HG03354 (cell line): ENCODE data around the gene ZNF433.
"Not testable (repeated sequence)": the region's sequence is repeated elsewhere in the genome, so short reads cannot be mapped to it uniquely, and the experiment has no call there.

Experiments used
- ATAC-seq: cut with Tn5 transposase; IDR thresholded peaks from one replicate; pipeline ENCODE4 v1.9.1; 2021; ENCODE audit warnings: mild to moderate bottlenecking; ENCODE audit not compliant: unreplicated experiment, poor library complexity, severe bottlenecking

Gene ZNF433

DNA sequence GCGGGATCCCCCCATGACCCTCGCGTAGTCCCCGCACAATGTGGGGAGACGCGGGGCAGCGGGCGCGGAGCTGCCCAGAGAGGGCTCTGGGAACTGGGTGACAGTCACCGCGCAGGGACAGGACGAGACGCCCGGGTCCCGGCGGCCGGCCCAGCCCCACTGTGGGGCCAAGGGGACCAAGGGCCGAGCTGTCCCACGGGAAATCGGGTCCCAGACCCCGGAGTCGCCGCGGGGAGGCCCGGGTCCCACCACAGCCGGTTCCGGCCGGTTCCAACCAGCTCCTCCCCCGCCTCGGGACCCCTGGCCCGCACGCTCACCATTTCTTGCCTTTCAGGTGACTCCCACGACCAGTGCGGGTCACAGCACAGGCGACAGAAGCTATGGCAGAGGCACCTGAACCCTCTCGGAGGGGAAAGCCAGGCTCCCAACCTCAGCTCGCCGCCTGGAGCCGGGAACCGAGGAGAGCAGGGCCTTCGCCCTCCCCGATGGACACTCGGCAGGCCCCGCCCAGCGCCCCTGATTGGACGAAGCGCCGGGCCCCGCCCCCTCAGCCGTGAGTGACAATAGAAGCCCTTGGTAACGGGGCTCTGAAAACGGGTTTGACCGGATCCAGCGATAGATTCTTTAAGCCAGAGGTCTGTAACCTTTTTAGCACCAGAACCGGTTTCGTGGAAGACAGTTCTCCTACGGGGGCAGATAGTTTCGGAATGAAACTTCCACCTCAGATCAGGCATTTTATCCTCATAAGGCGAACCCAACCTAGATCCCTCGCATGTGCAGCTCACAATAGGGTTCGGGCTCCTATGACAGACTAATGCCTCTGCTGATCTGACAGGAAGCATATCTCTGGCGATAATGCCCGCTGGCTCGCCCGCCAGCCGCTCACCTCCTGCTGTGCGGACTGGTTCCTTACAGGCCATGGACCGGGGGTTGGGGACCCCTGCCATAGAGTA, at the start of gene ZNF433:
TSS of gene ZNF433 (minus strand) at position 460 of the 953 bp plus-strand sequence. CDS start at position 320, 140 bp downstream.
- peak; percentile 90 for ATAC-seq

- not testable (repeated sequence) for ATAC-seq
Observed at GRCh38 chr19:12083336-12083735, 47.9 kb upstream of the ZNF433 start.

GRCh38 chr19:12077375-12077774, 41.9 kb upstream of the ZNF433 start:
- ATAC-seq, result no peak

DNA sequence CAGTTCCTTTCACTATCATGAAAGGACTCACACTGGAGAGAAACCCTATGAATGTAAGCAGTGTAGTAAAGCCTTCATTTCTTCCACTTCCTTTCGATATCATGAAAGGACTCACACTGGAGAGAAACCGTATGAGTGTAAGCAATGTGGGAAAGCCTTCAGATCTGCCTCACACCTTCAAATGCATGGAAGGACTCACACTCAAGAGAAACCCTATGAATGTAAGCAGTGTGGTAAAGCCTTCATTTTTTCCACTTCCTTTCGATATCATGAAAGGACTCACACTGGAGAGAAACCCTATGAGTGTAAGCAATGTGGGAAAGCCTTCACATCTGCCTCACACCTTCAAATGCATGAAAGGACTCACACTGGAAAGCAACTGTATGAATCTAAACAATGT, 40.9 kb upstream of the ZNF433 start:
- ATAC-seq, result not testable (repeated sequence)

DNA sequence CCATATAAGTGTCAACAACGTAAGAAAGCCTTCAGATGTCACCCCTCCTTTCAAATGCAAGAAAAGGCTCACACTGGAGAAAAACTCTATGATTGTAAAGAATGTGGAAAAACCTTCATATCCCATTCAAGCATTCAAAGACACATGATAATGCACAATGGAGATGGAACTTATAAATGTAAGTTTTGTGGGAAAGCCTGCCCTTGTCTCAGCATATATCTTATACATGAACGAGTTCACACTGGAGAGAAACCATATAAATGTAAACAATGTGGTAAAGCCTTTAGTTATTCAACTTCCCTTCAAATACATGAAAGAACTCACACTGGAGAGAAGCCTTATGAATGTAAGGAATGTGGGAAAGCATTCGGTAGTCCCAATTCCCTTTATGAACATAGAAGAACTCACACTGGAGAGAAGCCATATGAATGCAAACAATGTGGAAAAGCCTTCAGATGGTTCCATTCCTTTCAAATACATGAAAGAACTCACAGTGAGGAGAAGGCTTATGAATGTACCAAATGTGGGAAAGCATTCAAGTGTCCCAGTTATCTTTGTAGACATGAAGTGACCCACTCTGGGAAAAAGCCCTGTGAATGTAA, 40.2 kb upstream of the ZNF433 start:
- ATAC-seq, result no peak

DNA sequence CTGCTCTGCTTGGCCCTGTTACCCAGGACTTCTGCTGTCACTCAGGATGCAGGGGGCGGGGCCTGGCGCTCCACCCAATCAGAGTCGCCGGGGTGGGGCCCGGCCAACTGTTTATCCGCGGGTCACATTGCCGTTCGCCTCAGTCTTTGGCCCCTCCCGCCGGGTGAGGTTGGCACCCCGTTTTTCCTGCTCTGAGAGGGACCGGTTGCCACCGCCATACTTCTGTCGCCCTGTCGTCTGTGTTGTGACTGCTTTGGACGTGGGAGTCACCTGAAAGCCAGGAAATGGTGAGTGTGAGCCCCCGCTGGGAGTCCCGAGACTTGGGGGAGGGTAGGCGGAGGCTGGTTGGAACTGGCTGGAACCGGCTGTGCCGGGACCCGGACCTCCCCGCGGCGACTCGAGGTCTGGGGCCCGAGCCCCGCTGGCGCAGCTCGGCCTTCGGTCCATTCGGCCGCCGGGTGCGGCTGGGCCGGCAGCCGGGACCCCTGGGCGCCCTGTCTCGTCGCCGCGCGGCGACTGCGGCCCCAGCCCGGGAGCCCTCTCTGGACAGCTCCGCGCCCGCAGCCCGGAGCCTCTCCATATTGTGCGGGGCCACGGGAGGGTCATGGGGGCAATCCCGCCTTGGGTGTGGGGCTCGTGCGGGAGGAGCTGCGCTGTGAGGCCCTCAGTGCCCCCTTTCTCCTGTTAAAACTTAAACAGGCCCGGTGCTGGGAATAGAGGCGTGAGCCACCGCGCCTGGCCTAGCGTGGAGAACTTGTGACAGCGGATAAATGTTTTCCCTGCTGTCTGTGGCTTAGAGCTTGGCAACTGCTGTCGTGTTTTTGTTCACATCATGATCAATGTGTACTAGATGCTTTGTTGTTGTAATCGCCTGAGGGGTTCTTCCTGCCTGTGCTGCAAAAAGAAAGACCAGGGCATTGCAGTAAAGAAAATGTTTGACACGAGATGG, 29.4 kb upstream of the ZNF433 start, which contains the start of gene ZNF844:
TSS of gene ZNF844 (plus strand) at position 142 of the 949 bp plus-strand sequence. CDS start at position 285, 143 bp downstream.
- ATAC-seq, result peak; percentile 89

DNA sequence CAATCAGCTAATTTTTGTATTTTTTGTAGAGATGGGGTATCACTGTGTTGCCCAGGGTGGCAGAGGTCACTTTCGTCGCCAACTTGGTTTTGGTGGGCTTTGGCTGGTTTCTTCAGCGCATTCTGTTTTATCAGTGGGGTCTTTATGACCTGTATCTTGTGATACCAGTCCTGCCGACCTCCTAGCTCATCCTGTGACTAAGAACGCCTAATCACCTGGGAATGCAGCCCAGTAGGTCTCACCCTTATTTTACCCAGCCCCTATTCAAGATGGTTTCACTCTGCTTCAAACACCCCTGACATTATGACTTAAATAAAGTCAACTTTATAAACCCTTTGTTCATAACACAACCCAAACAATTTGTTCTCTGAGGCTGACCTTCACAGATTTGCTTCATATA, 20.3 kb upstream of the ZNF433 start:
- ATAC-seq, result no peak

DNA sequence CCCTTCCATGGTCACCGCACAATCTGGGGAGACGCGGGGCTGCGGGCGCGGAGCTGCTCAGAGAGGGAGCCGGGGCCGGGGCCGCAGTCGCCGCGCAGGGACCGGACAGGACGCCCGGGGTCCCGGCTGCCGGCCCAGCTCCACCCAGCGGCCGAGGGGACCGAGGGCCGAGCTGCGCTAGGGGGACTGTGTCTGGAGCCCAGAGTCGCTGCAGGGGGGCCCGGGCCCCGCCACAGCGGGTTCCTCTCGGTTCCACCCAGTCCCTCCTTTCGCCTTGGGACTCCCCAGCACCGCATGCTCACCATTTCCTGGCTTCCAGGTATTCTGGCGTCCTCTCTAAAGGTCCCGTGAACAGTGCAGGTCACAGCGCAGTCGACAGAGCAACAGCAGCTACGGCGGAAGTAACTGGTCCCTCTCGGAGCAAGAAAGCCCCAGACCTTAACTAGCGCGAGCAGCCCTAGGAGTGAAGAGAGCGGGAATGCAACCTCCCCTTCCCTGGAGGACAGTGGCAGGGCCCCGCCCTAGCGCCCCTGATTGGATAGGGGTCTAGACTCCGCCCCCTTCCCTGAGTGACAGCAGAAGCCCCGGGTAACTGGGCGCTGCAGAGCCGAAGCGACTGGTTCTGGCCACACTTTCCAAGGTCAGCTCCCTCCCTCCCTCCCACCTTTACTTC, 17.2 kb upstream of the ZNF433 start, which contains the start of gene ZNF878:
TSS of gene ZNF878 (minus strand) at position 465 of the 673 bp plus-strand sequence. CDS start at position 305, 160 bp downstream.
- ATAC-seq, result peak; percentile 92

GRCh38 chr19:12052091-12052496, 16.6 kb upstream of the ZNF433 start:
- ATAC-seq, result peak; percentile 8

DNA sequence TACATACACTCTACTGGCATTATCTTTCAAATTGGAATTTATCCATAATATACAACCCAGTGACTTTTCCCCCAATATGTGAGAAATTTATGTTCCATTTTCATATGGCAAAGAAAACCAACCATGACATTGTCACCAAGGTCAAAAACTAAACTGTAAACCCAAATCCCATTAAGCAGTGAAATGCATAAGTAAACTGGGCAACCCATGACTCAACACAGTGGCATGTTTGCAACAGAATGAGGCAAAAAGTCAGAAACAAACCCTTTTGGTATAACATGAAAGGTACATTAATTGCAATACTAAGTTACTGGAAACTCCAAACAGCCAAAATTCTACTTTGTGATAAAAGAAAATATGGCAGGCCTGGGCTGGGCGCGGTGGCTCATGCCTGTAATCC, 12.4 kb upstream of the ZNF433 start:
- ATAC-seq, result no peak

DNA sequence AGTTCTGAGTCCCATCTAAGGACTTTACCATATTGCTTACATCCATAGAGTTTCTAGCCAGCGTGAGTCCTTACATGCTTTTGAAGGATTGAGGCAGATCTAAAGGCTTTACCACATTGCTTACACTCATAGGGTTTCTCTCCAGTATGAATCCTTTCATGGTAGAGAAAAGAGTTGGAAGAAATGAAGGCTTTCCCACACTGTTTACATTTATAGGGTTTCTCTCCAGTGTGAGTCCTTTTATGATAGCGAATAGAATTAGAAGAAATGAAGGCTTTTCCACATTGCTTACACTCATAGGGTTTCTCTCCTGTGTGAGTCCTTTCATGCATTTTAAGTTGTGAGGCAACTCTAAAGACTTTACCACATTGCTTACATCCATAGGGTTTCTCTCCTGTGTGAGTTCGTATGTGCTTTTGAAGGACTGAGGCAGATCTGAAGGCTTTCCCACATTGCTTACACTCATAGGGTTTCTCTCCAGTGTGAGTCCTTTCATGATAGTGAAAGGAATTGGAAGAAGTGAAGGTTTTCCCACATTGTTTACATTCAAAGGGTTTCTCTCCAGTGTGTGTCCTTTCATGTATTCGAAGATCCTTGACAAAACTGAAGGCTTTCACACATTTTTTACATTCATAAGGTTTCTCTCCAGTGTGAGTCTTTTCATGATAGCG, 8.4 kb upstream of the ZNF433 start:
- no peak for ATAC-seq

DNA sequence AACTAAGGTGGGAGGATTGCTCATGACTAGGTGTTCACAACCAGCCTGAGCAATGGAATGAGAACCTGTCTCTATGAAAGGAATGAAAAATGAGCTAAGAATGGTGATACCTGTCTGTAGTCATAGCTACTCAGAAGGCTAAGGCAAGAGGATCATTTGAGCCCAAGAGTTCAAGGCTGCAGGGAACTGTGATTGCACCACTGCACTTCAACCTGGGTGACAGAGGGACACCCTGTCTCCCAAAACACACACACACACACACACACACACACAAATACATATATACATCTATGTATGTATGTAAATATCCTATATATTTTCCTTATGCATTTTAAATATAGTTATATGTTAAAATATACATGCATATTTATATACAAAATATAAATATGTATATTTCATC, 7.4 kb upstream of the ZNF433 start:
- no peak for ATAC-seq

DNA sequence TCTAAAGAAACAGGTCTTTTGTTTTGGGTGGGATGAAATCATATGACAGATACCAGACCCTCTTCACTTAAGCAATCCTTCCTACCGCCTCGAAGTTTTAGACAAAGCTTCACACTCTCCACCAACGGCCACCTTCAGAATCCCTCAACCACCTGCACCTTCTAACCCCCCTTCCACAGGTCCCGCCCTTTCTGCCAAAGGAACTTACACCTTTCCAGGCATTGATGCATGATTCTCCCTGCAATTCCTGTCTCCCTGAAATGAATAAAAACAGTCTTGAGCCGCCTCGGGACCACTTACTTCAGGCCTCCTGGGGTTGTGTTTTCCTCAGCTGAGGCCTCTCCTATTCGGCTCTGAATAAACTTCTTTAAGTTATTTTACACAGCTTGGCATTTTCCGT, 859 bp downstream of the ZNF433 start:
- no peak for ATAC-seq

DNA sequence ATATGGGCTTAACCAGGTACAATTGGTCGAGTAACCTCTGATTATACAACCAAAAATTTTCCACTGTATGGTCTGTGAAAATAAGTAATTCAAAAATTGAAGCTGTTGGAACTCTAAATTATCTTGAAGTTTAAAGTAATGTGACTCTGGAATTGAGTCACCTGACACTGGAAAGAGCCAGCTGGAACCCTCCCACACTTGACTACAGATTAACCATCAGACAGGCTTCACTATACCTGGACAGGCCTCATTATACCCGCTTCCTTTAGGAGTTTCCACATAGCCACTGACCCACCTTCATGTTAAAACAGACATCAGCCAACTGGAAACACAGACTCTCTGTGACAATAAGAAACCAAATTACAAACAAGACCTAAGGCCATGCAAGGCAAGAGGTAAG, 1.3 kb downstream of the ZNF433 start:
- no peak for ATAC-seq

DNA sequence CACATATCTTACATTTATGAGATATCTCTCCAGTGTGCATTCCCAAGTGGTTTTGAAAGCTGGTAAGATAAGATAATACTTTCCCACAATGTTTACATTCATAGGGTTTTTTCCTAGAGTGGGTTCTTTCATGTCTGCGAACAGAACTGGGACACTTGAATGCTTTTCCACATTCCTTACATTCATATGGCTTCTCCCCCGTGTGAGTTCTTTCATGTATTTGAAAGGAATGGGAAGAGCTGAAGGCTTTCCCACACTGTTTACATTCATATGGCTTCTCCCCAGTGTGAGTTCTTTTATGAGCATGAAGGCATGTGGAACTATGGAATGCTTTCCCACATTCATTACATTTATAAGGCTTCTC, 19.7 kb downstream of the ZNF433 start:
- ATAC-seq, result no peak

DNA sequence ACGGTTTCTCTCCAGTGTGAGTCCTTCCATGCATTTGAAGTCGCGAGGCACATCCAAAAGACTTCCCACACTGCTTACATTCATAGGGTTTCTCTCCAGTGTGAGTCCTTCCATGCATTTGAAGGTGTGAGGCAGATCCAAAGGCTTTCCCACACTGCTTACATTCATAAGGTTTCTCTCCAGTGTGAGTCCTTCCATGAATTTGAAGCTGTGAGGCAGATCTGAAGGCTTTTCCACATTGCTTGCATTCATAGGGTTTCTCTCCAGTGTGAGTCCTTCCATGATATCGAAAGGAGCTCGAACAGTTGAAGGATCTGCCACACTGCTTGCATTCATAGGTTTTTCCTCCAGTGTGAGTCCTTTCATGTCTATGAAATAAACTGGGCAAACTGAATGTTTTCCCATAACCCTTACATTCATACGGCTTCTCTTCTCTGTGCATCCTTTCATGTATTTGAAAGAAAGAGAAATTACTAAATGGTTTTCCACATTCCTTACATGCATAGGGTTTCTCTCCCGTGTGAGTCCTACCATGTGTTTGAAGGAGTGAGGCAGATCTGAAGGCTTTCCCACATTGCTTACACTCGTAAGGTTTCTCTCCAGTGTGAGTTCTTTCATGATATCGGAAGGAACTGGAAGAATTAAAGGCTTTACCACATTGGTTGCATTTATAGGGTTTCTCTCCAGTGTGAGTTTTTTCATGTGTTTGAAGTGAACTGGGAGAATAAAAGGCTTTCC, 20.3 kb downstream of the ZNF433 start:
- ATAC-seq, result no peak

GRCh38 chr19:12000152-12000981, 35.1 kb downstream of the ZNF433 start:
- ATAC-seq, result no peak
